GM20431 (cell line): ENCODE measurements around the gene ZDHHC11B.
"Not testable (repeated sequence)": the region's sequence is repeated elsewhere in the genome, so short reads cannot be mapped to it uniquely, and the experiment has no call there.

Source experiments
- in situ Hi-C: fragments of 300-500 bp; cut with MseI, MboI; formaldehyde crosslinking; loops from one replicate; pipeline ENCODE4 v1.15.0; 2020; ENCODE audit warnings: low sequenced_read_pairs; ENCODE audit not compliant: unreplicated experiment

ZDHHC11B gene

GRCh38 chr5:787224-787856 is 2.8 kb upstream of the ZDHHC11B start:
- in situ Hi-C loops: not testable (repeated sequence)

DNA sequence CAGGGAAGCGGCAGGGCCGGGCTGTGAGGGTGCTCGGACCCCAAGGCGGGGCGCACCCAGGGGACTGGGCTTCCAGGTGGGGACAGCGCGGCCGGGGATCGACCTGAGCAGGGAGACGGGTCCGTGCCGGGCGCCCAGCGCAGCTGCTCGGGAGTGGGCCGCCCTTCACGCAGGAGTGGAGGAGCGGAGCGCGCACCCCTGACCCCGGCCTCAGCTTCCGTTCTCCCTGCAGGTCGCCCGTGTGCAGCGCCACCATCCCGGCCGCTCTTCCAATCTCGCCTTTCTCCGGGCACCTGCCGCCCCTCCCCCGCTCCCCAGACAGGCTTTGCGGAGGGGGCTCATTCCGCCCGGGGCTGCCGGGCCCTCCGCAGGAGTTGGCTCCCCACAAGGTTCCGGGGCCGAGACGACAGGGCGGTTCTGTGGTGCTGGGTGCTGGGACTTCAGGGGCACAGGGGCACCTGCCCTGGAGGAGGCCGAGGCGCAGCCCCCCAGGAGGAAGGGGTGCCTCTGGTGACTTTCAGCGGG is 714 bp upstream of the ZDHHC11B start:
- in situ Hi-C loops: not testable (repeated sequence)

DNA sequence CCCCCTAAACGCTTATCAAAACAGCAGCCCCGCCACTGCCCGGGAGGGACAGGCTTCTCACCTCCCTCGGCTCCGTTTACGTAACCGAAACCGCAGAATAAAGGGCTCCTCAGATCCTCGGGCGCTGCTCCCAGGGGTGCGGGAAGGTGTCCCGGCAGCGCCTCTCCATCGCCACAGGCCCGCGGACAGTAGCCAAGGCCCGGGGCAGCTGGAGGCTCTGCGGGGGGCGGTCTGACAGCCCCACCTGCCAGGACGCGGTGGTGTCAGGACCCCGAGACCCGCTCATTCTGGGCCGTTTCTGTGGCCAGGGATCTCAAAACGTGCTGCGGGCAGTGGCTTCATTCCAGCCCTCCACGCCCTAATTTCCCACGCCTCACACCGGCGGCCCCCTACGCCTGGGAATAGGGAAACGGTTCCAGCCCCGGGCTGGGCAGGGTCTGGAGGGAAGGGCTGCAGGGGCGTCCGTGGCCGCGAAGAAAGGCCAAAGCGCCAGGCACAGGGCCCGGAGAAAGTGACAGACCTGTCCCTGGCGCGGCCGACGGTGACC is 575 bp downstream of the ZDHHC11B start:
- in situ Hi-C loops: not testable (repeated sequence)

DNA sequence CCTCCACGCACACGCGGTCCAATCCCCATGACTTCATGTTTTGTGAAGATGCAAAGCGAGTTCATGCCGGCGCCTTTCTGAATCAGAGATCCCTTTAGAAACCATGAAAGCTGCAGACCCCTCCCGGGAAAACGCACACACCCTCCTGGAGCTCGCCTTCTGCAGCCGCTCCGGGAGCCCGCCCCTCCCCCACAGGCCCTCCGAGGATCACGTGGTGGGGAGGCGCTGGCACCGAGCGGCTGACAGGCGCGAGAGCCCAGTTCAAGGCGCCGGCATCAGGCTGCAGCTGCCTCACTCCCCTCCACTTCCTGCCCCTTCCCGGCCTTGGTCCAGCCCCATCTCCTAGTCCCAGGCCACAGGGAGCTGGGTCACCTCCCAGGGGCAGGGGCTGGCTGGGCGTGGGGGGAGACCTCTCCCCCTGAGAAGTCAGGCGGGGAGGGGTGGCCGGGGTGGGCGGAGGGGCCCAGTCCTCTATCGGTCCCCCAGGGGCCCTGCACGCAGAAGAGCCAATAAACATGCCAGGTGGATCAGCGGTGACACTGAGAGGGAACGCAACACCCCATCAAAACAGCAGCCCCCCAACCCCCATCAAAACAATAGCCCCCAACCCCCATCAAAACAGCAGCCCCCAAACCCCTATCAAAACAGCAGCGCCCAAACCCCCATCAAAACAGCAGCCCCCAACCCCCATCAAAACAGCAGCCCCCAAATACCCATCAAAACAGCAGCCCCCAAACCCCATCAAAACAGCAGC is 1.3 kb downstream of the ZDHHC11B start:
- in situ Hi-C loops: not testable (repeated sequence)

DNA sequence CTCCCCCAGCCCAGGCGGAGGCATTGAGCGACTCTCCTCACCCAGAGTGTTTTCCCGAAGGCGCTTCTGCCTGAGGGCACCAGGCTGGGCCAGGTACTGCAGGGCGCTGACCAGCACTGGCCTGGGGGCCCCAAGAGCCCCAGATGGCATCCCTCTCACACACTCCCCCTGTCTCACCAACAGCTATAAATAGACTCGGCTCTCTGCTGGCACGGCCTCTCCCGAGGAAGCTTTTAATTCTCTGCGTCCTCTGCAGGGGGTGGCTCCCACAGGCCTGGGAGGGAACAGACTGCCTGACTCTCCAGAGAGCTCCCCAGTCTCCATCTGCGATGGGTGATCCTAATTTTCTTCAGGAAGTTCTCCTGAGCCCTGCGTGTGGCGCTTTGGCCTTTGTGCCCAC is 2.2 kb downstream of the ZDHHC11B start:
- in situ Hi-C loops: not testable (repeated sequence)

DNA sequence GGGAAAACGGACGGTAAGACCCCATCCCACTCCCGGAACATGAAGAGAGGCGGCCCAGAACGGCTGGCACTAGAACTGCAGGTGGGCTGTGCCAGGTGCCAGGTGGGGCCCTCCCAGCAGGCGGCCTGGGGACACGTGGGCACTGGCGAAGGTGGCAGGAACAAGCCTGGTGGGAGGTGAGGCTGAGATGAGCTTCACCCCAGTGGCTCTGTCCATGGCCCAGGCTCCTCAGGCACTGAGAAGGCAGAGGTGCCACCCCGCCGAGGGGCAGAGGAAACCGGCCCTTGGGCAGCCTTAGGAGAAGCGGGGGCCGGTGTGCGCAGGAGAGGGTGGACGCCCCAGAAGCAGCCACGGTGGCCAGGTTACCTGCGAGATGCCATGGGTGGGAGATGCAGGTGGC is 4.0 kb downstream of the ZDHHC11B start:
- in situ Hi-C loops: not testable (repeated sequence)

DNA sequence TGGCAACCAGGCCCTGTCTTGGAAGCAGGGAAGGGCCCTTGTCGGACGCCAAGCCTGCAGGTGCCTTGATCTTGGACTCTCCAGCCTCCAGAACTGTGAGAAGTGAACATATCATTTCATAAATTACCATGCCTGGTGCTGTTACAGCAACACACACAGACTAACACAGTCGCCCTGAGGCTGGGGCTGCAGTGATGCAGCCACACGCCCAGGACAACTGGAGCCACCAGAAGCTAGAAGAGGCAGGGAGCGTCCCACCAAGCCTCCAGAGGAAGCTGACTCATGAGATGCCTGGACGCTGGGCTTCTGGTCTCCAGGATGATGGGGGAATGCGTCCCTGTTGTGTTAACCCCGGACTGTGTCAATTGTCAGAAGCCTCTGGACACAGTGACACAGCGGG is 5.6 kb downstream of the ZDHHC11B start:
- in situ Hi-C loops: not testable (repeated sequence)

- in situ Hi-C loops: not testable (repeated sequence)
Observed at GRCh38 chr5:778421-778820, 6.1 kb downstream of the ZDHHC11B start.

DNA sequence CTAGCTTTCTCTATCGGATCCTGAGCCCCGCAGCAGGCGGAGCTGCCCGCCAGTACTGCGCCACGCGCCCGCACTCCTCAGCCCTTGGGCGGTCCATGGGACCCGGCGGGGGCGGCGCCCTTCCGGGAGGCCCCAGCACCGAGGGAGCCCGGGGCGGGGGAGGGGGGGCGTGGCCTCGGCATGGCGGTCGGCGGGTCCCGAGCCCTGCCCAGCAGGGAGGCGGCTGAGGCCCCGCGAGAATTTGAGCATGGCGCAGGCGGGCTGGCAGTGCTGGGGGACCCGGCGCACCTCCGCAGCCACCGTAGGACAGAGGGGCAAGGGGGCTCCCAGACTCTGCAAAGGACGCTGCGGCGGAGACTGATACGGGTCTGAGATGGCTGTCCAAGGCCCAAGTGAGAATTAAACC is 6.8 kb downstream of the ZDHHC11B start:
- in situ Hi-C loops: no loop called here

DNA sequence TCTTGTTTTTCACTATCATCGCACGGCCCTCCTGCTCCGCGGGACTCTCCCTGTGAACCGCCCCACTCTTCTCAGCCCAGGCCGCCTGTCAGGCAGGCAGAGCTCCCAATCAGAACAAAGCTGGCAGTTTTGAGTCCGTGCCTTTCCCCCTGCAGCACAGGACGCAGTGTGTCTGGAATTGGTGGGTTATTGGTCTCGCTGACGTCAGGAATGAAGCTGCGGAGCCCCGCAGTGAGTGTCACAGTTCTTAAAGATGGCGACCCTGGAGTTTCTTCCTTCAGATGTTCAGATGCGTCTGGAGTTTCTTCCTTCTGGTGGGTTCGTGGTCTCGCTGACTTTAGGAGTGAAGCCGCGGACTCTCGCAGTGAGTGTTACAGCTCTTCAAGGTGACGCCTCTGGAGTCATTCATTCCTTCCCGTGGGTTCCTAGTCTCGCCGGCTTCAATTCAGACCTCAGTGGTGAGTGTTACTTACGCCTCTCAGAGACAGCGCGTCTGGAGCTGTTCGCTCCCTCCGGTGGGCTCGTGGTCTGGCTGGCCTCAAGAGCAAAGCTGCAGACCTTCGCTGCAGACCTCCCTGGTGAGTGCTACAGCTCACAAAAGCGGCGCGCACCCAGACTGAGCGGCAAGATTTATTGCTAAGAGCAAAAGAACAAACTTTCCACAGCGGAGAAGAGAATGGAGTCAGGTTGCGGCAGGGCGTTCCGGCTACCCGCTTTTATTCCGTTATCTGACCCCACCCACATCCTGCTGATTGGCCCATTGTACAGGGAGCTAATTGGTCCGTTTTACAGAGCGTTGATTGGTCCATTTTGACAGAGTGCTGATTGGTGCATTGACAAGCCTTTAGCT is 7.4 kb downstream of the ZDHHC11B start:
- in situ Hi-C loops: no loop called here

DNA sequence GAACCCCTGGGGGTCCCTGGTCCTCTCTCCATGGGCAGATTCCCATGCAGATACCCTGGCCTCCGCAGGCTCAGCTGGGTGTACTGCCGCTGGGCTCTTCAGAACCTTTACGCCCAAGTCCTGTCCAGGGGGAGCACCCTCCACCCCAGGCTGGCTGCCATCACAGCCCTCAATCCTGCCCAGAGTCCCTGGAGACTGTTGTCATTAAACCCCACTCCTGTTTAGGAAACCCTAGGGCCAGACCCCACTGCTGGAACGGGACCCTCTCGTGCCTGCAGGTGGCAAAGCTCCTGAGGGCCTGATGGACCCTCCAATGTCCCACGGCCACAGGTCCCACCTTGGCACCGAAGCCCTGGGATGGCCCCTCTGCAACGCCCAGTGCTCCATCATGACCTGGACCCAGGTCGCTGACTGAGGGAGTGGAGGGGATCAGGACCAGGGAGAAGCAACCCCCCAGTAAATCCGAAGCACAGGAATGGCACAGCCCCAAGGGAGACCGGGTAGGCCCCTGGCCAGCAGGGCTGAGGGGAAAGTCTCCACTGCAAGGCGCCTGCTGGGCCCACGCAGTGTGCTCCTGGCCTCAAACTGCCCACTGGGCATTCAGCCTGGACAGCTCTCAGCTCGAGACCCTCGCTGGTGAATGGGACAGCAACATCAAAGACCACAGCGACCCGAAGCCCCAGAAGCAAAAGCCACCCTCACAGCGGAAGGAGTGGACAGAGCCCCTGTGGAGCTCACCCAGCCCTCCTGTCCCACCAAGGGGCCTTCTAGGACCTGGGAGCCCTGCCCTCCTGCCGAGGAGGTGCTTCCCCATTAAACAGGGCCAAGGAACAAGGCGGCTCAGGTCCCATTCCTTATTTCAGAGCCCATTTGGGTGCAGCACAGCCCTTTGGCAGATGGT is 8.3 kb downstream of the ZDHHC11B start:
- in situ Hi-C loops: no loop called here

DNA sequence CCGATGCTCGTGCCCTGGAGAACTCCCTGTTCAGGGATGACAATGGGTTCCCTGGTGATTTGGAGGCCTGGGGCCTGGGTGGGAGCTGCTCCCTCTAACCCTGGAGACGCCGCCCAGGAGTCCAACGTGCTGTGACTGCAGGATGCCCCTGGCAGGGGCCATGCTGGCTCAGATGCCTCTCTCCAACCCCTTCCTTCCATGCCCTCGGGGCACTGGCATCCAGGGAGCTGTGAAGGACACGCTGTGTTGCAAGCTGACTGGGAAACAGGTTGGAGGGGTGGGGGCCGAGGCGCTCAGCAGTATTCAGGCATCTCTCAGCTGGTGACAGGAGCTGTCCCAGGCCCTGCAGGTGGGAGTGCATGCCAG is 9.0 kb downstream of the ZDHHC11B start:
- in situ Hi-C loops: not testable (repeated sequence)

DNA sequence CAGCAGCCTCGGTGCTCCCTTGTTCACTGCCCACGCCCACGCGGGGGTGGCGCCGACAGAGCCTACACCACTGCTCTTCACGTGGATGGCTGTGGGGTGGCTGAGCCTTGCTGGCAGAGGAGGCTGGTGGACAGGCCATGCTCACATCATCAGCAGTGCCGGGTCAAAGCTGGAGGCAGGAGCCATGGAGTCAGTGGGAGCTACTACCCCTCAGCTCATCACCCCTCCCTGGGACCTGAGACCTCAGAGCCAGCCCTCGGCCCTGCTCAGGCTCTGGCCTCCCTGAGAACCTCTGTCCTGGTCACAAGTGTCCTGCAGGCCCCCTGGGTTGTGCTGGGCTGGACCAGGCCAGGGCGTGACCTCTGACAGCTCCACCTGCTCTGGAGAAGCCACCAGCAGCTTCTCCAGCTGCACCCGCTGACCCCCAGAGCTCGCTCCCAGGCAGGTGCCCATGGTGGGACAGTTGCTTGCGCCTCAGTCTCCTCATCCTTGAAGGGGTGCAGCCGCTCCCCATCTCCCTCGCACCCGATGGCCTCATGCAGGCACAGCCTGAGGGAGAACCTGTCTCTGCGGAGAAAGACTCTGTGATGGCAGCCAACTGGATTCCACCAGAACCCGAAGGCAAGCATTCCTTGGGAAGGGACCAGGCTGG is 9.5 kb downstream of the ZDHHC11B start:
- in situ Hi-C loops: not testable (repeated sequence)

GRCh38 chr5:774304-774703 is 10.2 kb downstream of the ZDHHC11B start:
- in situ Hi-C loops: not testable (repeated sequence)

DNA sequence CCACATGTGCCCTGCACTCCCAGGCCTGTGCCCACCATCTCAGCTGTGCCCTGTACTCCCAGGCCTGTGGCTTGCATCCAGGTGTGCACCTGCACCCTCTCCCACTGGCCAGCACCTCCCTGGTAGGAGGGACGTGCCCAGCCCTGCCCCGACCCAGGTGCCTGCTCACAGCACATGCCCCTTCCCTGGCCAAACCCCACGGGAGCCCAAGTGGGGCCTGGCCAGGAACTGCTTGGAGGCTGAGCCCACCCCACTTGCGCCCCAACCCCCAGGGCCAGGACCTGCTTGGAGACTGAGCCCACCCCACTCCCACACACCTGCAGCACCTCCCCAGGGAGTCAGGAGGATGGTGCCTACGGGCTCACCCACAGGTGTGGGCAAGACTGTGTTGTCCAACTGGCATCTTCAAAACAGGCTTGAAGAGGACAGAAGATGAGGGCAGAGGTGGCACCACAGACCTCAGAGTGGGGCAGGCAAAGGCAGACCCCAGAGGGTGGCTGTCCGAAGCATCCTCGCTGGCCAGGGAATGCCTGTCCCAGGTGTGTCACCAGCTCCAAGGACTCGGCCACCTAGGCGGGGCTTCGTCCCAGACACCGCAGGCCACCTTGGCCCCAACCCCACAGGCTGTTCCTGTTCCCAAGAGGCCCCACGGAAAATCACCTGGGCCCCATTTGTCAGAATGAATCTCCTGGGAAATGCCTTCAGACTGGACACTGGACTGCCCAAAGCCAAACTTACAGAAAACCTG is 10.8 kb downstream of the ZDHHC11B start:
- in situ Hi-C loops: no loop called here

DNA sequence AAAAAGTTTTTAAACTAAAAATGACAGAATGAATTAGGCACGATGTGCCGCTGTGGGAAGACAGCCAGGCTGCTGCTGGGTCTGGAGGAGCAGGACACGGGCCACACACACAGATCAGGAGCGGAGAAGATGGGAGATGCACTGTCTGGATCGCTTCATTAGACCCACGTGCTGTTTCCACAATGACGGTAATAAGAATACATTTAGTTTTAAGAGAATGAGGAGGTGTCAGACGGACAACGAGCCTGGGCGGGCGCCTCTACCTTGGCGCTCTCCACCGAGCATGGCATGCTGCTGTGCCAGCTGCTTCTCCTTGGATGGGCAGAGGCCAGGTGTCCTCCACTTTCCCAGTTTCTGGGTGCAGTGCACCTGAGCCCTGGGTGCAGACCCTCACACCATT is 11.6 kb downstream of the ZDHHC11B start:
- in situ Hi-C loops: not testable (repeated sequence)

GRCh38 chr5:772547-772890 is 12.0 kb downstream of the ZDHHC11B start:
- in situ Hi-C loops: not testable (repeated sequence)

GRCh38 chr5:771841-772546 is 12.5 kb downstream of the ZDHHC11B start:
- in situ Hi-C loops: not testable (repeated sequence)
